Peyer's patch (tissue), 4 donors: ENCODE results near the gene KDM4C.

ENCODE experiments used
- POLR2A ChIP-seq, 2 donors: fragments of 450-650 bp; IDR thresholded peaks; one replicate each; pipeline ENCODE4 v1.5.1; 2017; ENCODE audit warnings: antibody characterized with exemption in 2 of 2, mild to moderate bottlenecking in 2 of 2, moderate library complexity in 2 of 2
- TF ChIP-seq, protein P1 (sequence below), 6 experiments: fragments of 450-650 bp in 4 of 6; fragments of 200-600 bp in 2 of 6; sonication (generic) in 1 of 6; IDR thresholded peaks; one replicate each; pipeline ENCODE4 v1.5.1; 2017 to 2019; ENCODE audit warnings: antibody characterized with exemption in 6 of 6, mild to moderate bottlenecking in 3 of 6, moderate library complexity in 1 of 6

- TF ChIP-seq POLR2A (IDR thresholded peaks at IDR 0.05), result no peak
- TF ChIP-seq, protein P1, sequence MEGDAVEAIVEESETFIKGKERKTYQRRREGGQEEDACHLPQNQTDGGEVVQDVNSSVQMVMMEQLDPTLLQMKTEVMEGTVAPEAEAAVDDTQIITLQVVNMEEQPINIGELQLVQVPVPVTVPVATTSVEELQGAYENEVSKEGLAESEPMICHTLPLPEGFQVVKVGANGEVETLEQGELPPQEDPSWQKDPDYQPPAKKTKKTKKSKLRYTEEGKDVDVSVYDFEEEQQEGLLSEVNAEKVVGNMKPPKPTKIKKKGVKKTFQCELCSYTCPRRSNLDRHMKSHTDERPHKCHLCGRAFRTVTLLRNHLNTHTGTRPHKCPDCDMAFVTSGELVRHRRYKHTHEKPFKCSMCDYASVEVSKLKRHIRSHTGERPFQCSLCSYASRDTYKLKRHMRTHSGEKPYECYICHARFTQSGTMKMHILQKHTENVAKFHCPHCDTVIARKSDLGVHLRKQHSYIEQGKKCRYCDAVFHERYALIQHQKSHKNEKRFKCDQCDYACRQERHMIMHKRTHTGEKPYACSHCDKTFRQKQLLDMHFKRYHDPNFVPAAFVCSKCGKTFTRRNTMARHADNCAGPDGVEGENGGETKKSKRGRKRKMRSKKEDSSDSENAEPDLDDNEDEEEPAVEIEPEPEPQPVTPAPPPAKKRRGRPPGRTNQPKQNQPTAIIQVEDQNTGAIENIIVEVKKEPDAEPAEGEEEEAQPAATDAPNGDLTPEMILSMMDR (IDR thresholded peaks at IDR 0.05), result no peak
Measured at GRCh38 chr9:7088611-7089010, 330.8 kb downstream of the KDM4C start.
